GM19239 (cell line): Measurements from ENCODE around the gene ZNF471.

Experiments
- DNase-seq: peaks from one replicate; pipeline ENCODE4 v3.0.0; 2011; ENCODE audit warnings: low spot score; ENCODE audit not compliant: insufficient read length
- FAIRE-seq: peaks from 2 replicates; lab custom pipeline; 2011; peaks lifted over from hg19 to GRCh38; lab: Jason Lieb, UNC

Gene ZNF471

GRCh38 chr19:56507446-56508289, at the start of gene ZNF471:
Gene ZNF471 (plus strand): TSS chr19:56507855. CDS start chr19:56511572, 3,717 bp downstream.
- no peak for DNase-seq
- no peak for FAIRE-seq

DNA sequence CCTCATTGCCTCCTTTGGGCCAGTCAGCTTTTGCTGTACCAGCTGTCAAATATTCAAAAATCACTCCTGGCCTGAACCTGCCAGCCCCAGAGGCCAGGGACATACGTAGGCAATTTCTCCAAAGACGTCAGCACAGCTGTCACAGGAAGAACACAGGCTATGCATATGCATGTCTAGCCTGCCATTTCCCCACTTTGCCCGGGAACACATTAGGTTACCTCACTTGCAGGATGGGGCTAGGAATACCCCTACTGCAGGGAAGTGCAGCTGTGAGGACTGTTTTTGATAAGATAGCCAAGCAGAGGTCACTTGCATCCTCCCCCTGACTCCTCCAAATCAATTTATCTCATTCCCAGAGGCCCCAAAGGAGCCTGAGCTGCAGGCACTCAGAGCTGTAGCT, 33.3 kb upstream of the ZNF471 start:
- FAIRE-seq, result no peak
- no peak for DNase-seq

DNA sequence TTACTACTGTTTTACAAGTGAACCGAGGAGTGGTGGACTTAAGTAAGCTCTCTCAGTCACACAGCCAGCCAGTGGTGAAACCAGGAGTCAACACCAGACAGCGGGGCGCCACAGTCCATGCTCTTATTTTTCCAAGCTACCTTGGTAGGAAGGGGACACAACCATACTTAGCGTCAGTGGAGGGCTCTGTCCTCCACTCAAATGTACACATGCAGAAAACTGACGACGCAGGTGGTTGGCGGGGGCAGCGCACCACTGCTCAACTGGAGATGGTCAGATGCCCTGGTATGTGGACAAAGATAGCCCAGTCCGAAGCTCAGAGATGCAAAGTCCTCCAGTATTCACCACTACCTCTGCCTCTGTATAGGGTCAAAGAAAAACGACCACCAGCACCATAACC, 31.6 kb upstream of the ZNF471 start:
- no peak for FAIRE-seq
- DNase-seq, result no peak

DNA sequence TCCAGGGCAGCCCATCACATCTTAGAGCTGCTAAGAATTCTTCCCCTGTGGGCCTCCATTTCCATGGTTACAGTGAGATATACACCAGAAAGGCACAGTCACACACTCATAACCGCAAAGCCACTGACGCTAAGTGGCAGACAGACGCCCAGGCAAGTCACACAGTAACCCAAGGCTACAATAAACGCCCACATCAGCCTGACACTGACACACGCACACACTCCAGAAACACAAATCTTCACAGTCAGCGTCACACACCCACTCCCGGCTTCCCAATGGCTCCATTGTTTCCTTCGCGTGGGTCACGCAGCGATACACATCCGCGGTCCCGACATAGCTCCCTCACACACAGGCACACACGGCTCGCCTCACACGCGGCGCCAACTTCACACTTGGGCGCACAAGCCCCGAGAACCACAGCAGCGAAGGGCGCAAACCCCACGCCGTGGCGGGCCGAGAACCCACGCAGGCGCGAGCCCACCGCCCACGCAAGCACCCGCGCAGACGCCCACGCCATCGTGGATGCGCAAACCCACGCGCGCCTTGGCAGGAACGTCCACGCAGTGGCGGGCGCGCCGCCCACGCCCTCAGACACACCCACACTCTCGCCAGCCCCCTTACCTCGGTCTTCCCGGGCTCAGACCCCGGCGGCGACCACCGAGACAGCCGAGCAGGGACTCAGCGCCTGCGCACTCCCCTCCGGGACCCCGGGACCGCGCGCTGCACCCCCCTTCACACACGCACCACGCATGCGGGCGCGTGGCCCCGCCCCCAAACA, 30.8 kb upstream of the ZNF471 start, which contains the start of gene ZNF667:
TSS of gene ZNF667 (minus strand) at position 695 of the 778 bp plus-strand sequence. CDS start 14,975 bp downstream, outside the sequence.
- DNase-seq (no peak), FAIRE-seq (no peak)

GRCh38 chr19:56477429-56478338, 30.0 kb upstream of the ZNF471 start:
- FAIRE-seq (no peak), DNase-seq (no peak)

DNA sequence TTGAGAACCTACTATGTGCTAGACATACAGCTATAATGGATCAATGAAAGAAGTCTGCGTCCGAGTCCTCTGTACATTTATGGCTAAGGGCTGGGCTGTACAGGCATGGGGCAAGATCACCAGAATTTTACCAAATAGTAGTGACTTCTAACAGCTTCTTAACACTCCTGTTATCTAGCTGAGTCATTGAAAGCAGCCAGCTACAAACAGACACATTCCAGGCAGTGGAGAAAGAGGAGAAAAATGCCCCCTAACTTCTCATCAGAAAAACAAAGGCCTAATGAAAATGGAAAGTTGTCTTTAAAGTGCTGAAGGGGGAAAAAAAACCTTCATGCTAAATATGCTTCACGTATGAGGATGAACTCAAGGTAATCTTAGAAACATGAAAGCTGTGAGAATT, 16.3 kb upstream of the ZNF471 start:
- FAIRE-seq, result no peak

DNA sequence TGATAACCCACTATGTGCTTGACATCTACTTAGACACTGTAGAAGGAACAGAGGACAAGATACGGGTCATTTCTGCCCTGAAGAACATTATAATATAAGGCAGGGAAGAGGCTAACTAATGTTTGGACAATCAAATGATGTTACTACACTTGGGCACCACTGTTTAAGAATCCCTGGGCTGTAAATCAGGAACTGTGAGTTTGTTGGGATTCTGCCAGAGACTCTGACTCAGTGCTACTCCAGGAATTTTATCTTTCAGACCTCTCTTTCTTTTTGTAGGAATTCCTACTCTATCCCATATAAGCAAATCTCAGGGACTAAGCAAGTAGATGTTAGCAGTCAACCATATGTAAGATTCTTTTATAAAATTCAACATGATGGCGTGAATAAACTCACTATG, 3.1 kb upstream of the ZNF471 start:
- FAIRE-seq (no peak), DNase-seq (no peak)

More for the DNA sequence above, 16.3 kb upstream of the ZNF471 start:
- DNase-seq, result no peak

DNA sequence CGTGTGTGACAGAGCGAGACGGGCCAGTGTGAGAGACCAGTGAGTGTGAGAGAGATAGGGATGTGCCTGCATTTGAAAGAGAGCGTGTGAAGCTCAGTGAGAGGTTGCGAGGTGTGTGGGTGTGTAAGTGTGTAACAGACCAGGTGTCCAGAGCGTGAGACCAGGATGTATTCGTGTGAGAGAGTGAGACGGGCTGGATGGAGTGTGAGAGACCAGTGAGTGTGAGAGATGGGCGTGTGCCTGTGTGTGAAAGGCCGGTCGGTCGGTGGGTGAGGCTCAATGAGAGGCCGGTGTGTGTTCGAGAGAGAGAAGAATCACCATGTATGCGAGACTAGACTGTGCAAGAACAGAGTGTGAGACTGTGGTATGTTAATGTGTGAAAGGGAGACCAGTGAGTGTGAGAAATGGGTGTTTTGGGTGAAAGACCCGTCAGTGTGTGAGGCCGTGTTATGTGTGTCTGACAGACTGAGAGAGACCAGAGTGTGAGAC, 679 bp downstream of the ZNF471 start:
- no peak for FAIRE-seq
- DNase-seq, result no peak

DNA sequence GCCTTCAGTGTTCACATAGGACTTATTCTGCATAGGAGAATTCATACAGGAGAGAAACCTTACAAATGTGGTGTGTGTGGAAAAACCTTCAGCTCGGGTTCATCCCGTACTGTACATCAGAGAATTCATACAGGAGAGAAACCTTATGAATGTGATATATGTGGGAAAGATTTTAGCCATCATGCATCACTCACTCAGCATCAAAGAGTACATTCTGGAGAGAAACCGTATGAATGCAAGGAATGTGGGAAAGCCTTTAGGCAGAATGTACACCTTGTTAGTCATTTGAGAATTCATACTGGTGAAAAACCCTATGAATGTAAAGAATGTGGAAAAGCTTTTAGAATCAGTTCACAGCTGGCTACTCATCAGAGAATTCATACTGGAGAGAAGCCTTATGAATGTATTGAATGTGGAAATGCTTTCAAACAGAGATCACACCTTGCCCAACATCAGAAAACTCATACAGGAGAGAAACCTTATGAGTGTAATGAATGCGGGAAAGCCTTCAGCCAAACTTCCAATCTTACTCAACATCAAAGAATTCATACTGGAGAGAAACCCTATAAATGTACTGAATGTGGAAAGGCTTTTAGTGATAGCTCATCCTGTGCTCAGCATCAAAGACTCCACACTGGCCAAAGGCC, 17.7 kb downstream of the ZNF471 start:
- DNase-seq (no peak), FAIRE-seq (no peak)

DNA sequence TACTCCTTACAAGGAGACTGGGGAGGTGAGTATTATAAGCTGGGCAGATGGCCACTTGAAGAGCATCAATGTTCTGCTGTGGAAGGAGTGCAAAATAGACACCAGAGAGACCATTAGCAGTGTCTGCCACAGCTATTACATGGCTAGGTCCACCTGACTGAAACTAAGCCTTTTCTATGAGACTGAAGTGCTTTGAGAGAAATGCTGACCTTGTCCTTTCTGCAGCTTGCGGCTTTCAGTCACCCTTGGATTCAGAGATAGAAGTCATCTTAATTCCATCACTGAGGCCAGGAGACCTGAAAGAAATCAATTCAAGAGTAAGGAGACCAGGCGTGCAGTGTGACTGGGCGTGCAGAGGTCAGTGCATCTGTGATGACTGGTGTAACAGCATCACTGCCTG, 29.8 kb downstream of the ZNF471 start:
- no peak for DNase-seq
- no peak for FAIRE-seq

DNA sequence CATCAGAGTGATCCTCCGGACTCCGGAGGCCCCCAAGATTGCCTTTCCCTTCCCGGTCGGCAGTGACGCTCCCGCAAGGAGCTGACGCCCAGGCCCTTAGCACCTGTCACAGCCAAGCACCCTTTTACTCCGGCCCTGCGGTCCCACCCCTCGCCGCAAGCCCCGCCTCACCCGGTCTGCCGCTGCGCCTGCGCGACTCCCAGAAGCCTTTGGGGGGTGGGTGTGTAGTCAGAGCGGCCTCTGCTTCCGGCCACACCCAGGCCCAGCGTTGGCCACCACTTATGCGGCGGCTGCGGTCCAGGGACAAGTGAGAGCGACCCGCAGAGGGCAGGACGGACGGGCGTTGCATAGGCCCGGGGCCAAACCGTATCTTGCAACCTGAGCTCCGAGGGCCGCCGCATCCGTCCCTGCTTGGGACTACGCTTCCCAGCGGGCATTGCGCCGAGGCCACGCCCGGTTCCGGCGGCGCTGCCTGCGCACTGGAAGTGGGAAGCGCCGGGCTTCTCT, 30.7 kb downstream of the ZNF471 start:
- peak; percentile 60 for DNase-seq

DNA sequence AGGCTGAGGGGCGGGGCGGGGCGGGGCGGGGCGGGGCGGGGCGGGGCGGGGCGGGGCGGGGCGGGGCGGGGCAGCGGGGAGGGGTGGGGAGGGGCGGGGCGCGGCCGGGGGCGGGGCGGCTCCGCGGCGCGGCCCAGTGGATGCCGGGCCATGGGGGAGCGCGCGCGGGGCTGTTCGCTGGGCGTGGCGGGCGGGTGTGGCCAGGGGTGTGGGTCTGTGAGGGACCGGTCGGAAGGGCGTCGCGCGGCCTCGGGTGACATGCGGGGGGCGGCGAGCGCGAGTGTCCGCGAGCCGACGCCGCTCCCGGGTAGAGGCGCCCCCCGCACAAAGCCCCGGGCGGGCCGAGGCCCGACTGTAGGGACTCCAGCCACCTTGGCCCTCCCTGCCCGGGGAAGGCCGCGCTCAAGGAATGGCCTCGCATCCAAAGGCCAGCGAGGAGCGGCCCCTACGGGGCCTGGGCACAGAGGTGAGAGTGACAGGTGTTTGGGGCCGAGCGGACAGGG, 31.2 kb downstream of the ZNF471 start, which contains the start of gene ZFP28:
TSS of gene ZFP28 (plus strand) at position 188 of the 503 bp plus-strand sequence. CDS start at position 259, 71 bp downstream.
- FAIRE-seq, result no peak
- DNase-seq, result peak; percentile 27

More for the DNA sequence above, 30.7 kb downstream of the ZNF471 start:
- no peak for FAIRE-seq

GRCh38 chr19:56543776-56544175, 36.1 kb downstream of the ZNF471 start:
- DNase-seq (no peak), FAIRE-seq (no peak)

GRCh38 chr19:56547535-56547934, 39.9 kb downstream of the ZNF471 start:
- FAIRE-seq, result no peak
- DNase-seq, result no peak

- no peak for FAIRE-seq
- DNase-seq, result no peak
Observed at GRCh38 chr19:56554272-56554869, 46.7 kb downstream of the ZNF471 start.

- FAIRE-seq (no peak), DNase-seq (no peak)
Observed at GRCh38 chr19:56562766-56563165, 55.1 kb downstream of the ZNF471 start.

DNA sequence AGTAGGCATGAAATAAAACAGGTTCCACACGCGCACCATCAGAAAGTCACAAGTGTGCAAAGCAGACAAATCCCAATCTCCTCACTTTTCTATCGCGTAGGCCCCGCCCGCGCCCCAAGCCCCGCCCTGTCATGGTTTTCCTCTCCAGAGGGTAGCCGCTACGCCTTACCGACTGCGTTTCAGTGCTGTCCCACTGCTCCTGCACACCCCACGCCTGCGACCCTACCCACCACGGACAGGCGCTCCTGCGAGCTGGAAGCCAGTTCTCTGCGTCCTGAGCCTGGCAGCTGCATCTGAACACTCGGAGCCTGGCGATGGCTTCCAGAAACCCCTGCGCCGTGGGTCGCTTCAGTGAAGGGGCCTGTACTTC, 59.2 kb downstream of the ZNF471 start:
- no peak for FAIRE-seq
- peak; percentile 12 for DNase-seq

GRCh38 chr19:56567274-56568120, 59.8 kb downstream of the ZNF471 start, which contains the start of gene ZNF470:
Gene ZNF470 (plus strand): TSS chr19:56567468. CDS start chr19:56570312, 2,844 bp downstream.
- DNase-seq (peak; percentile 76), FAIRE-seq (peak; percentile 55)
